ENCODE data around the gene PDCD4. TPM values are rescaled to one million over a fixed set of nuclear protein-coding genes. Genes with fewer than 3 reads are reported as not detected.

Gene PDCD4
- total RNA-seq, 1 donor = 52.9 TPM

- TF ChIP-seq, protein P1, sequence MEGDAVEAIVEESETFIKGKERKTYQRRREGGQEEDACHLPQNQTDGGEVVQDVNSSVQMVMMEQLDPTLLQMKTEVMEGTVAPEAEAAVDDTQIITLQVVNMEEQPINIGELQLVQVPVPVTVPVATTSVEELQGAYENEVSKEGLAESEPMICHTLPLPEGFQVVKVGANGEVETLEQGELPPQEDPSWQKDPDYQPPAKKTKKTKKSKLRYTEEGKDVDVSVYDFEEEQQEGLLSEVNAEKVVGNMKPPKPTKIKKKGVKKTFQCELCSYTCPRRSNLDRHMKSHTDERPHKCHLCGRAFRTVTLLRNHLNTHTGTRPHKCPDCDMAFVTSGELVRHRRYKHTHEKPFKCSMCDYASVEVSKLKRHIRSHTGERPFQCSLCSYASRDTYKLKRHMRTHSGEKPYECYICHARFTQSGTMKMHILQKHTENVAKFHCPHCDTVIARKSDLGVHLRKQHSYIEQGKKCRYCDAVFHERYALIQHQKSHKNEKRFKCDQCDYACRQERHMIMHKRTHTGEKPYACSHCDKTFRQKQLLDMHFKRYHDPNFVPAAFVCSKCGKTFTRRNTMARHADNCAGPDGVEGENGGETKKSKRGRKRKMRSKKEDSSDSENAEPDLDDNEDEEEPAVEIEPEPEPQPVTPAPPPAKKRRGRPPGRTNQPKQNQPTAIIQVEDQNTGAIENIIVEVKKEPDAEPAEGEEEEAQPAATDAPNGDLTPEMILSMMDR (IDR thresholded peaks at IDR 0.05; ENCODE audit: insufficient read depth, low read length) = no peak
- no peak overlapping the region for H3K4me3 ChIP-seq (ENCODE audit: low read depth, low read length)
- peak; percentile 32 for DNase-seq (ENCODE audit: low read depth)
These were observed 37.0 kb upstream of the PDCD4 start for GRCh38 chr10:110834629-110835301.

DNA sequence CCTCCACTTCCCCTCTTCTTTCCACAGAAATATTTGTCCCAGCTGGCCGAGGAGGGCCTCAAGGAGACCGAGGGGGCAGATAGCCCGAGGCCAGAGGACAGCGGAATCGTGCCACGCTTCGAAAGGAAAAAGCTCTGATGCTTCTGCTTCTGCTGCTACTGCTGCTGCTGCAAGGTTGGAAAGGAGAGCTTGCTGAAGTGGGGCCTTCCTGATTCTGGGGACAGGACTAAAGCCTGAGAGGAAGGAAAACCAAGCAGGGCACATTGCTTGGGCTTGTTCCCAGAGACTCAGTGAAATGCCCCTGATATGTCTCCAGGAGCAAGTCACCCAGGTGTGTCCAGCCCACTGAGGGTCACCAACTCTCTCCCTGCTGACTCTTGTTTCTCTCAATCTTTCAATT is 35.9 kb upstream of the PDCD4 start:
- no peak for DNase-seq (ENCODE audit: low read depth)
- H3K4me3 ChIP-seq (ENCODE audit: low read depth, low read length) = no peak overlapping the region
- TF ChIP-seq, protein P1 (IDR thresholded peaks at IDR 0.05; ENCODE audit: insufficient read depth, low read length) = no peak

DNA sequence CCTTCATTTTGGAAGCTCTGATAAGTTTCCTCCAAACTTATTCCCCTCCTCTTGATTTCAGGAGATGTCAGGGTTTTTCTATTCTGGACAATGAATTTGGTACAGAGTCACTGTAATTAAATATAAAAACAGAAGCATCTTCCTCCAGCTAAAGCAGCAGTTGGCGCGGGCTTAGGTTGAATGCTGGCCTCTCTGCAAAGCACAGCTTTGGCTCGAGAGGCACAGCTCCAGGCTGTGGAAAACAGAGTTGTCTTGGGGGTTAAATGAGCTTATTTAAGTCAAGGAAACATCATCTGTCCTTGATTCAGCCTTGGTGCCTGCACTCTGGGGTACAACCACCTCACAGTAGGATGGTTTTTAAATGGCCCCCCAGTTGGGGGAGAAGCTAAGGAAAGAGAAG is 35.0 kb upstream of the PDCD4 start:
- TF ChIP-seq, protein P1 (IDR thresholded peaks at IDR 0.05; ENCODE audit: insufficient read depth, low read length) = no peak
- H3K4me3 ChIP-seq (ENCODE audit: low read depth, low read length) = no peak overlapping the region
- DNase-seq (ENCODE audit: low read depth) = no peak

DNA sequence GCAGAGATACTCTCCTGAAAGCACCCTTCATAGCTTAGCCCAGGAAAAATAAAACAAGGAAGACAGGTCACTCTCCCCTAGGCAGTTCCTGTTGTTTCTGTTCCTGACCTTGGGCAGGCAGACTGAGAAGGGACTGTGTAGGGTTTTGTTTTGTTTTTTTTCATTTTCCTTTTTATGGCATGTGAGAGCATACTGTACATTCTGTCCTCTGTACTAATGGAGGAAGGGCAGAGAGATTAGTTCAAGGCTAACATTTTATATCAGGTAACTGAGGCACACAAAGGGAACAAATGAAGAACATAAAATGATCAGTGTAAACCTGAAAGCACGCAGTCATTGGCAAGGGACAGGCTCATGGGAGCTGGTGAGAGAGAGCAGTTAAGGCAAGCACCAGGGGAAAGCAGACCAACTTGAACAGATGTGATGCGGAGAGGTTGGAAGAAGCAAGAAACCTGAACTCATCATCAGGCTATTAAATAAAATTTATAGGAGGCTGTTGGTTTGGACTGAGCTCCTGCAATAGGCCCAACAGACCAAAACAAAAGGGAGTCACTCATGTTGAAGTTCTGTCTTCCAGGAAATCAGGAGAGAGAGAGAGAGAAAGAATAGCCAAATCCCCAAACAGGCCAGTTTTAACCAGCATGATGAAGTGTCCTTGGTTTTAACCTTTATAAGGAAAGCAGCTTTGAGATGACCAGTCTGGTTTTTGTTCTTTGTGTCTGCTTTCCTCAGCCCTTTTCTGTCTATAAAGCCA is 34.1 kb upstream of the PDCD4 start:
- TF ChIP-seq, protein P1 (IDR thresholded peaks at IDR 0.05; ENCODE audit: insufficient read depth, low read length) = no peak
- no peak for DNase-seq (ENCODE audit: low read depth)
- no peak overlapping the region for H3K4me3 ChIP-seq (ENCODE audit: low read depth, low read length)

DNA sequence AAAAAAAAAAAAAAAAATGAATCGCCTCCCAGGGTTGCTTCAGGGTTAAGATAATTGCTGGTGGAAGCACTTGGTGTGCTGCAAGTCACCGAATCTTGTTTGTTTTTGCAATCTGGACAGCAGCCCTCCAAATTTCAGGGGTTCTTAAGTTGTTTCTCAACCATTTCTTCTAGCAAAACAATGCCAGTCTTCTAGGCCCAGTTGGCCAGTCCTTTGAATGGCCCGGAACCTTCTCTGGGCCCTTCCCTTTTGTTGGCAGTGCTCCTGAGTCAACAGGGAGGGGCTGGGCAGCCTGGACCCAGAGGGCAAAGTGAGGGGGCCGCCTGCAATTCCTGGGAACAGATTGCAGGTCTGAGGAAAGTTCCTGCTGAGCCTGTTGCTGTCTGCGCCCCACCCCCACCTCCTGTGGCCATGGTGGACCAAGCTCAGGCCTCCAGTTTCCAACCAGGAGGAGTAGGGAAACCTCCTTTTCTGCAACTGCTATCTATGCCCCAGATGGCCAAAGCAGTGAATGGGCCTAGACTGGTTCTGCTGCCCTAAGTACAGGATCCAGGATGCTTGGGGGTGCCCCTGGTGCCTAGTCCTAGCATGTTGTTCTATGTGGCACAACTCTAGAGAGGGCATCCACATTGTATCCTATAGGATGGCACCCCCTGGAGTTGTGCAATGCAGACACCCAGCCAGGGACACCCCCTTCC is 31.4 kb upstream of the PDCD4 start:
- H3K4me3 ChIP-seq (ENCODE audit: low read depth, low read length) = no peak overlapping the region
- TF ChIP-seq, protein P1 (IDR thresholded peaks at IDR 0.05; ENCODE audit: insufficient read depth, low read length) = no peak
- peak; percentile 55 for DNase-seq (ENCODE audit: low read depth)

DNA sequence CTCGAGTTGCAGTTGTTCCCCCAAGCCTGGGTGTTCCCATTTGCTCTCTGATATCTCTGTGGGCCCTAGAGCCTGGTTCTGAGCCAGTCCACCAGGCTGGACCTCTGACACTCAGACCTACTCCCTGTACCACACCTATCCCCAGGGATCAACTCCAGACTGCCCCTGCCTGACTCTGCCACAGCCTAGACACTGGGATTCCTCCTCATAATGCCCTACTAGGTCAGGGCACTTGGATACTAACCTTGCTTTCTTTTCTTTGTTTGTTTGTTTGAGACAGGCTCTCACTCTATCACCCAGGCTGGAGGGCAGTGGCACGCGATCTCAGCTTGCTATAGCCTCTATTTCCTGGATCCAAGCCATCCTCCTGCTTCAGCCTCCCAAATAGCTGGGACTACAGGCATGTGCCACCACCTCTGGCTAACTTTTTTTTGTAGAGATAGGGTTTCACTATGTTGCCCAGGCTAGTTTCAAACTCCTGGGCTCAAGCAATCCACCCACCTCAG is 30.8 kb upstream of the PDCD4 start:
- TF ChIP-seq, protein P1 (IDR thresholded peaks at IDR 0.05; ENCODE audit: insufficient read depth, low read length) = no peak

More for the DNA sequence above, 30.8 kb upstream of the PDCD4 start:
- H3K4me3 ChIP-seq (ENCODE audit: low read depth, low read length) = no peak overlapping the region
- DNase-seq (ENCODE audit: low read depth) = no peak

All from fibroblast of the aortic adventitia (primary cell).